Epidermal melanocyte (primary cell): ENCODE results near the gene SH3D19.

ENCODE experiments used
- DNase-seq: peaks from one replicate; pipeline ENCODE4 v3.0.0; 2011; ENCODE audit warnings: low spot score; ENCODE audit not compliant: insufficient read length

The SH3D19 gene

DNA sequence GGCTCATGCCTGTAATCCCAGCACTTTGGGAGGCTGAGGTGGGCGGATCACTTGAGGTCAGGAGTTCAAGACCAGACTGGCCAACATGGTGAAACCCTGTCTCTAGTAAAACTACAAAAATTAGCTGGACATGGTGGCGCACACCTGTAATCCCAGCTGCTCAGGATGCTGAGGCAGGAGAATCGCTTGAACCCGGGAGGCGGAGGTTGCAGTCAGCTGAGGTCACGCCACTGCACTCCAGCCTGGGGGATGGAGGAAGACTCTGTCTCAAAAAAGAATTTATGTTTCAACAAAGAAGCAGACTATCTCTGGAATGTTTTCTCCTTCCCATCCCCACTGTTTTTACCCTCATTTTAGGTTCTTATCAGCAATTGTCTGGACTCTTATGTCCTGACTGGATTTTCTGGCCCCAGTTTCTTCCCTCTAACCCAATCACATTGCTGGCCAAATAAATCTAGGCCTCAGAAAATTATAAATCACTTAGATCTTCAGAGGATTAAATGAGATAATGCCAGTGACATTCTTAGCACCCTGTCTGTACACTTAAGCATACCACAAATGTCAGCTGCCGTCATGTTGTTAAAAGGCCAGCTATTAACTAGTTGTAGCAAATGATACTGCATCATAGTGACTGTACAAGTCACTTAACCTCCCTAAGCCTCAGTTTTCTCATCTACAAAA lies 93.3 kb downstream of the SH3D19 start:
- DNase-seq: no peak

DNA sequence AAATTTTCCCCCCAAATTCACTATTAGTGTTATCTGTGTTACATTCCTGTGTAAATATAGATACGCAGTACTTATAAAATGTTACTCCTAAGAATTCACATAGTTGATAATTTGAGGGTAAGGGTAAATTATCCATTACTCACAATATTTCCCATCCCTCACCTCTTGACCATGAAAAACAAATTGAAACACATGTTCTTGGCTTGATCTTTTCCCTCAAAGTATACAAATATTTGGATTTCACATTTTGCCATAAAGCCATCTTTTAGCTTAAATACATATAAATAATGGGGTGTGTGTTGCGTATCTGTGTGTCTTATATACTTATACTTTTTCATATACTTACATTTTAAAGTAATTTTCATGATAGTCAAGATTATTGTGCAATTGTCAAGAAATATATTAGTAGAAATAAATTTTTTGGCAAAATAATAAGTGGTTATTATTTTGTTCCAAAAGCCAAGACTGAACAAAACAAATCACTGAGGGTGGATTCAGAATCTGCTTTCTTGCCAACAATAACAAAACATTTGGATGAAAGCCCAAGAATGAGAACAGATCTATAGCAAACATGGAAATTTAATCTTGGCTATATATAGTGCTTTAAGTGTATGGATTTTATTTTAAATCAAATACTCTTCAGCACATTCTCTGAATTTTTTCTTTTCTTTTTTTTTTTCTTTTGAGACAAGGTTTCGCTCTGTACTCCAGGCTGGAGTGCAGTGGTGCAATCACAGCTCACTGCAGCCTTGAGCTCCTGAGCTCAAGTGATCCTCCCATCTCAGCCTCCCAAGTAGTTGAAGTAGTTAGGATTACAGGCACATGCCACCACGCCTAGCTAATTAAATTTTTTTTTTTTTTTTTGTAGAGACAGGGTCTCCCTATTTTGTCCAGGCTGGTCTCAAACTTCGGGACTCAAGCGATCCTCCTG lies 97.0 kb downstream of the SH3D19 start:
- DNase-seq: no peak

DNA sequence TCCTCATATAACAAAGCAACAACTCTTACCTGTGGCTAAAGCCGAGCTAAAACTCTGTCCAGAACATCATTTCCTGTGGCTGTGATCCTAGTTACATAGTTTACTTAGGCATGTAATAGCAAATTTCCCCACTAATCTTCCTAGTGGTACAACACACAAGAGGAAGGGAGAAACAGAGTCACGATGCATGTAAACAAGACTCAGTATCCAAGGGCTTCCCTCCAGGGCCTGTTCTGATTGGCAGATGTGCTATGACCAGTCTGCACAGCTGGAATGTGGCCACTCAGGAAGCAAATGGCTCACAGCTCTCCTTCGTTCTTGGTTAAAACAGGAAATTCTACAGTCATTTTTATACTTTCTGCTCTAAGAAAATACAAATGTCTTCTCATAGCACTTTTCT lies 97.7 kb downstream of the SH3D19 start:
- no peak for DNase-seq

DNA sequence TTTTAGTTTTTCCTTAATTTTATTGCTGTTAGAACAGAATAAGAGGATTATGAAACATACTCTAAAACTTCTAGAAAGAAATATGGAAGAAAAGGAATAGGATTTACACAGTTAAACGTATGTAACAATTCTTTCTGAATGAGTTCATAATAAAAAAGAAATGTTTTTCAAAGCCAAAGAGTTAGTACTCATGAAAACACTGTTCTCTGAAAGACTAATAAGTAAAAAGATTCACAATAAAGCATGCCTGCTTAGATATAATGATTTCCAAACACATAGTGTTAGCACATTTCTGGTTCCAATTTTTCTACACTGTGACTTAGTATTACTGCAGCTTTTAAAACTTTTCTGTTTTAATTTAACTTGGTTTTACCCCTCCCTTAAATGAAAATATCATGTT lies 98.2 kb downstream of the SH3D19 start:
- DNase-seq: no peak

DNA sequence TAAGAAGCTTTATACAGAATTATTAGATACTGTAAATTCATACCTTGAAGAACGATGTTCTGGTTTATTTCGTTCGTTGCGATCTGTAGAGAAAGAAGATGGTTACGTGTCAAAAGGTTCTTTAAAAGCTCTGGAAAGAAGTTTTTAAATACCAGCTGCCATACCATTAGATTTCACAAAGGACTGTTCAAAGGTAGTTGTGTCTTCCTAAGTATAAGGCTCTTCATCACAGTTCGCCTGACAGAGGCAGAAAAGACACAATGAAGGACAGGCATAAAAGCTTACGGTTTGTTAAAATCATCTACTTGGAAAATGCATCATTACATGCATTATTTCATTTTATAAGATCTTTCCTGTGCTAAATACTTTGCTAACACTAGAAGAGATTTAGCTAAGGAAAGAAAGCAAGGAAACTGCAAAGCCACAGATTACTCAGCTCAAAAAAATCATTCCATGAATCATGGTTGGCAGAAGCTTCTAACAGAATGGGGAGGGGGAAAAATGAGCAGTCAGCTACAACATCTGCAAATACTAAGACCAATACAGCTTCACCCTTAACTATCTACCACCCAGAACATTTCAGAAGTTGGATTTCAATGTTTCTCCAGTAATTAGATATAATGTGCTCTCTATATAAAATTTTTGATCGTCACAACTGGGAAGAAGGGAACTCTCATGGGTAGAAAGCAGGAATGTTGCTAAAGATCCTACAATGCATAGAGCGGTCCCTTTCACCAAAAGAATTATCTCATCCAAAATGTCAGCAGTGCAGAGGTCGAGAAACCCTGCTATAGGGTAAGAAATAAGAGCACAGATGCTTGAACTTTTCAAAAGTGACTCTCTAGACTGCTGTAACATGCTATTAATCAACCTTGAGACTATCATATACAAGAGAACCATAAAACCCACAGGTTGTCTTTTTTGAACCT lies 99.1 kb downstream of the SH3D19 start:
- no peak for DNase-seq

DNA sequence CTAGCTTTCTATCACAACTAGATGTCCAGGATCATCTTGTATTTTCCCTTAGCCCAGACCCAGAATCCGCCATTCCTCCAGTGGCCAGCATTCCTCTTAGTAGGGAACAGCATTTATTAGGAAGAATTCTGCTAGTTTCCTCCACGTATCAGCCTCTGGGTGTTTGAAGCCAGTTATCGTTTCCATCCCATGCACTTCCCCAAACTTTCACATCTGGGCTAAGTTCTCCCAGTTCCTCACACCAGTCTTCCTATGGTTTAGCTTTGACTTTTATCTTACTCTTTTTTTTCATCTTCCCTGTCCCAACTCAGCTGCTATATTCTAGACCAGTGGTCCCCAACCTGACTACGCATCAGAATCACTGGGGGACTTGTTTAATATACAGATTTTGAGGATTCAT lies 101.9 kb downstream of the SH3D19 start:
- DNase-seq: no peak

DNA sequence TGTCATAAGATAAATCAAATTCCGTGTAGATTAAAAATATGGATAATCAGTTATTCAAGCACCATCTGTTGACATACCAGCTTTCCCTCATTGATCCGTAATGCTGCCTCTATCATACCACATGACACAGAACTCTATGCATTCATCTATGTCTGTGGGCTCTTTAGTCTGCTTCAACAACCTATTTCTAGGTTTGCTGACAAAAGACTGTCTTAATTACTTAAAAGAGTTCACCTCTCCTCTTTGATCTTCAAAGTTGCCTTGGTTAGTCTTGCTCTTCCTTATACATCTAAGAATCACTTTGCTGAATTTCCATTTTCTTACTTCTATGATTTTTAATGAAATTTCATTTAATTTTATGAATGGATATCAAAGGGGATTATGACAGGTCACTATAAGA lies 105.5 kb downstream of the SH3D19 start:
- no peak for DNase-seq

DNA sequence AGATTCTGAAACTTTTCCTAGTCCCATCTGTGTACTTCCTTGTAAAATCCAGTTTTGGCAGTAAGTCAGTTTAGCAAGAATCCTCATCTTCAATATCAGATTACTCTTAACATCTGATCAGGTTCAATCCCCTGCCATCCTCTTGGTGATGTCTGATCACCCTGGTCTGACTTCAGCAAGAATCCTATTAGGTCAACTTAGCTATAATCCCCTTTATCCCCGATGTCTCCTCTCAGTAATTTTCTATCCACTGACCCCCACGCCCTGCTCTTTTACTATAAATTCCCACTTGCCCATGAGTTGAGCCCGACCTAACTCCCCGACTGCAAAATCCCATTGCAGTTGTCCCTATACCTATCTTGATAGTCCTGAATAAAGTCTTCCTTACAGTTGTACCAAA lies 106.3 kb downstream of the SH3D19 start:
- DNase-seq: no peak

DNA sequence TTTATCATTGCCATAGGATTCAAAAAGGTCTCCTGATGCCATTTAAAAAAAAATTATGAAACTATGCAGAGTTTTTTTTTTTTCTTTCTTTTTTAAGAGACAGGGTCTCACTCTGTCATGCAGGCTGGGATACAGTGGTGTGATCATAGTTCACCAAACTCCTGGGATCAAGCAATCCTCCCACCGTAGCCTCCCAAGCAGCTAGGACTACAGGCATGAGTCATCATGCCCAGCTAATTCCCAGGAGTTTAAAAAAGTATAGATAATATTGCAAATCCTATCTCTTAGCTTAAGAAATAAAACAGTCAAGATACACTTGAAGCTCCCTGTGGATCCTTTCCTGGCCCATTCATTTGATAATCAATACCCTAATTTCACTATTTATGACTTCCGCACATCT lies 107.1 kb downstream of the SH3D19 start:
- no peak for DNase-seq

DNA sequence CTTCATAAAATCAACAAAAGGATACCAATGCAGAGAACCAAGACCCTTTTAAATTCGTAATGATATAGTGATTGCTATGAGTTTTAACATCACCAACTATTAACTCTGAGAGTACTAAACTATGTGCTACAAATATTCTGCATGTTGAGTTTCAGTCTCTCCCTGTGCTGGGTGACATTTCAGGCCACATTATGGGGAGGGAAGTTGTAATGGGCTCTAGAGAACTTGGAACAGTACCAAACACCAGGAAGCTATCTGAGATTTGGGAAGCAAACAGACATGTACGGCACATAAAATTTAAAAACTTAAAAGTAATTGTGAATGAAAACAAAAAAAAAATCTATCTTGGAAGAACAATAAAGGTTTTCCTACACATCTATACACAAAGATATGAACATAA lies 108.1 kb downstream of the SH3D19 start:
- no peak for DNase-seq

DNA sequence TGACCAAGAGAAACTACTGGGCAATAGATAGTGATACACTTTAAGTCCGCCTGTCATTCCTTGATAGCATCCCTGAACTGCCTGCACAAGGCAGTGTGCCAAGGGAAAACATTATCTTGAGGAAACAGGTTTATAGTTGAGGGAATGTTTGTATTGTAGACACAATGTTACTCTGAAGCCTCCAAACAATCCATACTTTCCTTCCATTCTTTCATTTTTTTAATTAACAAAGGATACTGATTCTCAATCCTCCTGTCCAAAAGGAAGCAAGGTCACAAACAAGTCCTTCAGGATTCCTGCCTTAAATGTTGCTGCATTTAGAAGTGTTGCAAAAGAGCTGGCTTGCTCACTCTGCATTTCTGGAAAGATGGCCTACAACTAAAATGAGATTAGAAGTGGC lies 110.1 kb downstream of the SH3D19 start:
- DNase-seq: no peak

DNA sequence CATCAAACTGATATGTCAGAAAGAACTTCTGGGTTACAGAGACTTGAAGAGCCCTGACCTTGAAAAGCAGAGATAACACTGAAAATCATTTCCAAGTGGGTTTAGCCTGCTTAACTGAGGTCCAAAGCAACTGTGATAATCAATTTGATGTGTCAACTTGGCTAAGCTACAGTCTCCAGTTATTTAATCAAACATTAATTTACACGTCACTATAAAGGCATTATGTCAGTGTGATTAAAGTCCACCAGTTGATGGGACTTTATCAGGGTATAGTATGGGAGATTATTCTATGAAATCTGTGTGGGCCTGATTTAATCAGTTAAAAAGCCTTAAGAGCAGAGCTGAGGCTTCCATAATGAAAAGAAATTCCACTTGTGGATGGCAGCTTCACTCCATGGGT lies 117.5 kb downstream of the SH3D19 start:
- DNase-seq: no peak

DNA sequence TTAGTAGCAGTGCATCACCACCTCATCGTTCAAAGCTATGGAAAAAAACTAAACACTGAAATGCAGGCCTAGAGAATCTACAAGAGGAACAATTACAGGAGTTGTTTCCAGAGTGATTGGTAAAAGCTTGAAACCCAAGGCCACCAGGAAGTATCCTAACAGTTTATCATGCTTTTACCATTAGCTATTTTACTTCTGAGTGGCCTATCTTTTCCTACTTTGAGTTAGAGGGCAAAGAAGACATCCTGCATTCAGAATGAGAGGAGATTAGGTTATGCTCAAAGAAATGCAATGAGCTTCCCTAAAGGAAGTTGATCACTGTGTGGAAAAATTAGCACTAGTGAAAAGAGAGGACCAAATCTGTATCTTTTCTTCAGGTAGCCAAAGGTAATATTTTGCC lies 118.2 kb downstream of the SH3D19 start:
- DNase-seq: no peak

DNA sequence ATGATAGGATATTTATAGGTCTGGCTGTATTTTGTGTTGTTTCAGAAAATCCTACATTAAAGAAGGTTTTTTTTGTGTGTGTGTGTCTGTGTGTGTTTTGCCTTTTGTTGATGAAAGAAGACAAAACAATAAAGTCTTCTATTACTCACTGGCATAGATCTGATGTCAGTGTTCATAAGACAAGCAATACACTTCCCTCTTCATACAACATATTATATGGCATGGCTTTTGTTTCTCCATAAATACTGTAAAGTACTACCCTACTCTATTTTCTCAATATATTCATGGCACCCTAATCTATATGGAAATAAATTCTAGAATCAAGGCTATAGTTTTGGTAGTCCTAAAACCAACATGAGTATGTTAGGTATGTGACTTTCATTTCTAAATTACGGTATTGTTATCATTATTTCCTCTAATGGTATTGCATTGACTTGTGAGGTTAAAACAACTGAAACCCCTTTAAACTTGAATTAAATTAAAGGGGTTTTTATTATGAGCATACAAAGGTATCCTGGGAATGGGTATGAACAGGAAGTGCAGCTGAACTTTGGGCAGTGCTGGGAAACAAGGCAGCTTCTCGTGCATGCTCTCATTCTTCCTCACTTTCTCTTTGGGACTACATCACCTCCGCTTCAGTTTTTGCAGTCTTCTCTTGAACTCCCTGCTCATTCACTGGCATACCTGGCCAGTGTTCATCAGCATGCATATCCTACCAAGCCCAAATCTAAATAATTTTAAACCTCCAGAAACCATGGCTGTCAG lies 119.0 kb downstream of the SH3D19 start:
- no peak for DNase-seq

DNA sequence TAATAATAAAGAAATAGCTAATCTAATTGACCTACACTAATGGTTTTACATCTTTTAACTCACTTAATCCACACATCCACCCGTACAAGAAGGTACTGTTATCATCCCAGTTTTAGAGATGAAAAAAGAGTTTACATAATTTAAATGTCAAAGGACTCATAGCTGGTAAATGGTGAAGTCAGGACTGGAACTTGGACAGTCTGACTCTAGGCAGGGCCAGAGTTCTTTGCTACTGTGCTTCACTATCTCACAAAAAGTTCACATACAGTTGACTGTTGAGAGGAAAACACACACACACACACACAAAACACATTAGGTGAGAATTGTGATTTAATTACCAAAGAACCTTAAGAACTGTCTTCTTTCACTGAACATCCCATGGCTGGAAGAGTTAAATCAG lies 119.7 kb downstream of the SH3D19 start:
- DNase-seq: no peak

DNA sequence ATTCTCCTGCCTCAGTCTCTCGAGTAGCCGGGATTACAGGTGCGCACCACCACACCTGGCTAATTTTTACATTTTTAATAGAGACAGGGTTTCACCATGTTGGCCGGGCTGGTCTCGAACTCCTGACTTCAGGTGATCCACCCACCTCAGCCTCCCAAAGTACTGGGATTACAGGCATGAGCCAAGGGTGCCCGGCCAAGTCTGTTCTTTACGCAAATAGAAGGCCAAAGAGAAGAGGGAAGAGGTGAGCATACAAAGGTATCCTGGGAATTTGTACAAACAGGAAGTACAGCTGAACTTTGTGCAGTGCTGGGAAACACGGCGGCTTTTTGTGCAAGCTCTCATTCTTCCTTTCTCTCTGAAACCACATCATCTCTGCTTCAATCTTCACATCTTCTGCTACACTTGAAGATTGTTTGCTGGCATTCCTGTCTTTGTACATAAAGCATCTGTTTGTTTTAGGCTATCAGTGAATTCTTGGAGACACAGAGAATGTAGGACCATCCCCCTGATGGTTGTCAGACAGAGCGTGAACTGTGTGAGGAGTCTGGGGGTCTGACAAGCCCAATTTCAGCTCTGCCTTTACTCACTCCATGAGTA lies 120.4 kb downstream of the SH3D19 start:
- DNase-seq: no peak

DNA sequence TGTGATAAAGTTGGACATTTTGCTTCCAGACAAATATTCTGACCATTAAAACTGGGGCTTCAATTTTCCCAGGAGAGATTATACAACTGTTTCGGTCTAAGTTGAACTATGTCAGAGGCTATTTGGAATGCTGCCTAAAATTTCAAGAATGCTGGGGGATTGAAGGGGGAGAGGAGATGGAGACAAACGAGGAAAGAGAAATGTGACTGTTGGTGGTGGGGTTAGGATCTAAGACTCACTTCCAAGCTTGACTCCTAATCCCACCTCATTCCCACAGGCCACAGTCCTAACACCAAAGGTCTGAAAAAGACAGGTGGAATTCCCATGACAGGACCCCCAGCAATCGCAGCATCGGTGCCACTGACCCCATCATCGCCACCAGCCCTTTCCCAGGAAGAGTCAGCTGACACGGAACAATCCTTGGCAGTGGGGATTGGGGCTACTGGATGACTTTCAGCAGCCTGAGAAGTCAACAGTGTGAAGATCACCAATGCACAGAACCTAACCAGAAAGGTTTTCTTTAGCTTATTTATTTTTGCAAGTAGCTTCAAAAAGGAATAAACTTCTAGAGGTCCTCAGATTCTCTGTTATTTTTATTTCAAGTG lies 122.5 kb downstream of the SH3D19 start:
- no peak for DNase-seq

DNA sequence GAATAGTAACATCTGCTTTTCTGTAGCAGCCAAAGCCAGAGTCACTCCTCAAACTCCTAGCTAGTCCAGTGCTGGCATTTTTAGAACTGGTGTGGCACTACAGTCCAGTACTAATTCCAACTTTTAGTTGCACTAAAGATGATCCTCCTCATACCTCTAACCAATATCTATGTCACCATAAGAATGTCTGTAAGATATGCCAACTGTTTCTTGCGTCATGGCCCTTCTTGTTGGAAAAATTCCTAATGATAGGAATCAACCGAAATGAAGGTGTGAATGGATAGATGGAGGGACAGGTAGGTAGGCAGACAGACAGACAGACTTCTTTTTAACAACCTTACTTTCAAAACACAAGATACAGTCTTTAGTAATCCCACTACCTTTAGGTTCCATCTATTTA lies 123.0 kb downstream of the SH3D19 start:
- no peak for DNase-seq

DNA sequence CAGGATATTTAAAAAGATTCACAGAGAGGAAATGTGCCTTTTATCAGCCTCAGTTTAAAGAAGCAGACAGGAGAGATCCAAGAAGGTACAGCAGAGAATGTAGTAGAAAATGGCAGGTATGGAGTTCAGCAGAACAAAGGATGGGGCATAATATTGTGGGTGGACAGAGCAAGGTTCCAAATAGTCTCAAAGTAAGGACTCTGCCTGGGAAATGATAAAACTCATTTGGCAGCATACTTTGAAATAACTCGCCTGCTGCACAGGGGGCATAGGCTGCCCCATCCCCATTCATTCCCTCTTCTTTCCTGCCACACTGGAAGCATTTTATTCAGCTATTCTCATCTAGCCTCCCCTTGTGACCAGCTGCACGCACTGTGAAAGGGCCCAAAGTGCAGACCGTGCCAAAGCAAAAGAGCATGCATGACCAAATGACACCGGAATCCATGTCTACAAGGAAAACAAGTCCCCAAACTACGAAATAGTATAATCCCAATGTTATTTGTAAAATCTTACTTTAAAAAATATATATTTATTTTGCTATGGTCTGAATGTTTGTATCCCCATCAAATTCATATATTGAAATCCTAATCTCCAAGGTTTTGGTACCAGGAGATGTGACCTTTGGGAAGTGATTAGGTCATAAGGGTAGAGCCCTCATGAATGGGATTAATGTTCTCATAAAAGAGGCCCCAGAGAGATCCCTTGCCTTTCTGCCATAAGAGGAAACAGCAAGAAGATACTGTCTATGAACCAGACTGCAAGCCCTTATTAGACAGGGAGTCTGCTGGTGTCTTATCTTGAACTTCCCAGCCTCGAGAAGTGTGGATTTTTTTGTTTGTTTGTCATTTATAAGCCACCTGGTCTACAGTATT lies 125.8 kb downstream of the SH3D19 start:
- no peak for DNase-seq
